Fibroblast of the aortic adventitia (primary cell): ENCODE measurements around the gene DCUN1D1. TPM values are rescaled to one million over a fixed set of nuclear protein-coding genes. Genes with fewer than 3 reads are reported as not detected.
"Not testable (repeated sequence)": the region's sequence is repeated elsewhere in the genome, so short reads cannot be mapped to it uniquely, and the experiment has no call there.

Source experiments
- DNase-seq: peaks from one replicate; pipeline ENCODE4 v3.0.0-alpha.2; 2010; ENCODE audit warnings: low read depth
- H3K4me3 ChIP-seq: 2 replicates; pipeline ENCODE4 v1.5.1; 2011; ENCODE audit warnings: low read depth, mild to moderate bottlenecking, control low read depth, low read length, moderate library complexity
- CTCF ChIP-seq: IDR thresholded peaks from 2 replicates; pipeline ENCODE4 v1.5.1; 2011; ENCODE audit warnings: mild to moderate bottlenecking, low read length, control low read depth, inconsistent platforms; ENCODE audit not compliant: insufficient read depth
- total RNA-seq: library from RNA; depleted of rRNA; stranded (reverse); fragments of >200 nt; gene quantifications from 2 replicates; pipeline ENCODE4 v1.2.3, GENCODE V29; 2012; ENCODE audit warnings: low replicate concordance

DCUN1D1 gene
- total RNA-seq, 1 donor = 49.5 TPM

GRCh38 chr3:183013856-183014255 is 33.5 kb upstream of the DCUN1D1 start:
- DNase-seq = no peak
- TF ChIP-seq CTCF = no peak
- no peak overlapping the region for H3K4me3 ChIP-seq

- TF ChIP-seq CTCF = no peak
- no peak for DNase-seq
- H3K4me3 ChIP-seq = no peak overlapping the region
These were observed 32.7 kb upstream of the DCUN1D1 start for GRCh38 chr3:183013074-183013473.

- no peak for DNase-seq
- TF ChIP-seq CTCF = no peak
These were observed 28.5 kb upstream of the DCUN1D1 start for GRCh38 chr3:183008800-183009199.

GRCh38 chr3:183008303-183008702 is 28.0 kb upstream of the DCUN1D1 start:
- no peak overlapping the region for H3K4me3 ChIP-seq
- DNase-seq = no peak
- no peak for TF ChIP-seq CTCF

More at GRCh38 chr3:183008800-183009199, 28.5 kb upstream of the DCUN1D1 start:
- no peak overlapping the region for H3K4me3 ChIP-seq

- no peak overlapping the region for H3K4me3 ChIP-seq
- no peak for DNase-seq
- no peak for TF ChIP-seq CTCF
These were observed 26.2 kb upstream of the DCUN1D1 start for GRCh38 chr3:183006396-183007002.

- DNase-seq = no peak
- TF ChIP-seq CTCF = no peak
- H3K4me3 ChIP-seq = no peak overlapping the region
These were observed 19.4 kb upstream of the DCUN1D1 start for GRCh38 chr3:182999767-183000166.

- H3K4me3 ChIP-seq, DNase-seq: not testable (repeated sequence)
These were observed 13.3 kb upstream of the DCUN1D1 start for GRCh38 chr3:182993486-182994201.
